DND-41 (cell line): ENCODE data around the gene QSOX2.

Source experiments
- CTCF ChIP-seq: IDR thresholded peaks from 2 replicates; pipeline ENCODE4 v1.5.1; 2012; ENCODE audit warnings: borderline replicate concordance, low read length, moderate library complexity, mild to moderate bottlenecking; ENCODE audit not compliant: poor library complexity, severe bottlenecking; ENCODE audit errors: extremely low read depth
- EZH2 ChIP-seq: IDR thresholded peaks from 3 replicates; pipeline ENCODE4 v1.6.1; 2012; ENCODE audit warnings: borderline replicate concordance, low read depth, mild to moderate bottlenecking, moderate library complexity, low read length, inconsistent platforms; ENCODE audit not compliant: severe bottlenecking

DNA sequence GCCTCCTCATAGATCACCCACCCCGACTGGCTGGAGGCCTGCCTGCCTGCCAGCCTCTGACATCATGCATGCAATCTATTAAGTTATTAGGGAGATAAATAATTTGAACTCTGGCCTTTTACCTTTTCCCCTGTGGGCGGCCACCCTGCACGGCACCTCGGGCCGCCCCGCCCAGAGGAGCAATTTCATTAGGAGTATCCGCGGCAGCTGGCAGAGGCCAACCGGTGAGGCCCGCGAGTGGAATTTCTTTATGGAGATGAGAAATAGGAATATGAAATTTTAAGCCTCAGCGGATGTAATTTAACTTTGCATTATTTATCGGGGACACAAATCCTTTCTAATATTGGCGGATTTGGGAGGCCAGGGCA is 63.2 kb downstream of the QSOX2 start:
- TF ChIP-seq CTCF, result no peak
- no peak for TF ChIP-seq EZH2
